ENCODE results near the gene CCDC192. TPM values are rescaled to one million over a fixed set of nuclear protein-coding genes. Genes with fewer than 3 reads are reported as not detected.
"Not testable (repeated sequence)": the region's sequence is repeated elsewhere in the genome, so short reads cannot be mapped to it uniquely, and the experiment has no call there.

CCDC192 gene, protein sequence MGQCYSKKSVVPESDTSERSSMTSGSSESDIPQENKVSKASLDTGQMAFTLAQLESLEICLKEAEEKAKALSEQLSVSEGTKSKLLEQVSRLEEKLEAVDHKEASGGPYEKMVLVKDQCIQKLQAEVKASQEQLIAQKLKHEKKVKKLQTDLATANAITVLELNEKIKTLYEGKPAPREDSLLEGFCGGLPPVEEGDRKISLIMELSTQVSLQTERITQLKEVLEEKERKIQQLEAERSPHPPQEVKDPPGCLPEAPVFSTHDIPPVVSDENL
- 1 to 10 TPM in 1 of 3 donors, under 1 TPM in 2; 0.55 to 1.1 (median 0.95) TPM for polyA plus RNA-seq (ENCODE audit: insufficient read length in 3 of 3)

DNA sequence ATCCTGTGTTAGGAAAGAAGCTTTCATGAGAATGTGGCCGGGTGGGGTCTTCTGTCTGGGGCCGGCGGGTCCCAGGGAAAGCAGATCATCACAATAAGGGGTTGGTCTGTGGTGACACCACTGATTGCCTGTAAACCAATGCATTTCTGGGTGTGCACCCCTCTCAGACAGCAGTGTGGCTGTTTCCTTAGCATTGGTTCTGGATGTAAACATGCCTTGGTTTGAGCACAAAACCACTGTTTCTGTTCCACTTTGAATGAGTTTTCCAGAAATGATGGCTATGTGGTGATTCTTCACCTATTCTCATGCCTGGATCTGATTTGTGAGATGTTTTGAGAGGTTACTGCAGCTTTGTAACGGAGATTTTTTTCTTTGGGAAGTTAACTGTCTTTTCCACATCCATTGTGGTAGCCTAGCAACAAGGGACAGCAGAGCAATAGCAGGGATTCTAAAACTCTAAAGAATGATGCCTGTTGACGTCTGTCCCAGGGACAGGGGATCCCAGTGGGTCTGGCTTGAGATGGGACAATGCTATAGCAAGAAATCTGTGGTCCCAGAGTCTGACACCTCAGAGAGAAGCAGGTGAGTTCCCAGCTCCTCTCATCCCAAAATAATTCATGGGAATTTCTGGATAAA lies at the start of gene CCDC192:
TSS of gene CCDC192 (plus strand) at position 466 of the 636 bp plus-strand sequence. CDS start at position 521, 55 bp downstream.
- DNase-seq (ENCODE audit: low read depth in 3 of 3, low spot score in 2 of 3) = no peak

DNA sequence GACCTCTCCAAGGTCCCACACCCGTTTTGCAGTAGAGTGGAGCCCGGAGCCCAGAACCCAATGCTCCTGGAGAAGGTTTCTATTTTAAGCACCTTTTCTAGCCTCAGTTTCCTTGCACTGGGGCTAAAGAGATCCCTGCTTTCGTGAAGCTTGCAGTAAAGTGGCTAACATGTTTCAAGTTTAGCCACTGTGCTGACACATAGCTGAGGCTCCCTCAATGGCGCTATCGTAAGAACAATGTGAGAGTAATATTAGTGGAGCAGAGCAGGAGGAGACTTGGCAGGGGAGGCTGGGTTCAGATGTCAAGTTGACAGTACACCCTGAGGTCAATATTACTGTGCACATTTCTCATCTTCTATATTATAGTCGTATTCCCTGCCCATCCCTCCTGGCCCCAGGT lies 46.4 kb upstream of the CCDC192 start:
- no peak for DNase-seq (ENCODE audit: low read depth in 3 of 3, low spot score in 2 of 3)

DNA sequence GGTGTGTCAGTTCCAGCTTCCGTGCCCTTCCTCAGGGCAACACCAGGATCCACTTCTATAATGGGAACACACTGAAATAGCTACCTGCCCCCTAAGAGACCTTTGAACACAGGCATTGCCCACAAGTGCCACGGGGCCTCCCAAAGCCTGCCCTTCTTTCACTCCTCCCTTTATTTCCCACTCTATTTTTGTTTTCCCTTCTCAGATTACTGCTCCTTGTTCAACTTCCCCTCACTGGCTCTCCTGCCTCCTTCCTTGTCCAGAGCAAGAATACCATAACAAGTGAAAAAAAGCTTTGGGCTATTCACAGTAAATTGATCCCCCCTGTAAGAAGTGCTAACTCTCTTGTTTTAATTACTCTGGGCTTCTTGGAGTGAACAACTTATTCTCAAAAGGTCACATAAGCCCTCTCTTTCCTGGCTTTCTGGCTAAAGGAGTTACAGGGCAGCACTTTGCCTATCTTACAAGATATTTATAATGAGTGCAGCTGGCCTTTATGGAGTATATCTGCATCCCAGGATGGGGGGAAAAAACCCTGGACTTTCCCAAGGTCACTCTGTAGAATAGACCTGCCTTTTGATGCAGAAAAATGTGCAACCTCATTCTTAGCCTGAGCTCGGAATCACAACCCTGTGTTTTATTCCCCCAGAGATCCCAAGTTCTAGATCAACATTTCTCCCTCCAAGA lies 43.0 kb upstream of the CCDC192 start:
- DNase-seq (ENCODE audit: low read depth in 3 of 3, low spot score in 2 of 3) = no peak

- DNase-seq (ENCODE audit: low read depth in 3 of 3, low spot score in 2 of 3) = no peak
Observed at GRCh38 chr5:127664093-127664492, 39.1 kb upstream of the CCDC192 start.

GRCh38 chr5:127665641-127666040 lies 37.5 kb upstream of the CCDC192 start:
- no peak for DNase-seq (ENCODE audit: low read depth in 3 of 3, low spot score in 2 of 3)

DNA sequence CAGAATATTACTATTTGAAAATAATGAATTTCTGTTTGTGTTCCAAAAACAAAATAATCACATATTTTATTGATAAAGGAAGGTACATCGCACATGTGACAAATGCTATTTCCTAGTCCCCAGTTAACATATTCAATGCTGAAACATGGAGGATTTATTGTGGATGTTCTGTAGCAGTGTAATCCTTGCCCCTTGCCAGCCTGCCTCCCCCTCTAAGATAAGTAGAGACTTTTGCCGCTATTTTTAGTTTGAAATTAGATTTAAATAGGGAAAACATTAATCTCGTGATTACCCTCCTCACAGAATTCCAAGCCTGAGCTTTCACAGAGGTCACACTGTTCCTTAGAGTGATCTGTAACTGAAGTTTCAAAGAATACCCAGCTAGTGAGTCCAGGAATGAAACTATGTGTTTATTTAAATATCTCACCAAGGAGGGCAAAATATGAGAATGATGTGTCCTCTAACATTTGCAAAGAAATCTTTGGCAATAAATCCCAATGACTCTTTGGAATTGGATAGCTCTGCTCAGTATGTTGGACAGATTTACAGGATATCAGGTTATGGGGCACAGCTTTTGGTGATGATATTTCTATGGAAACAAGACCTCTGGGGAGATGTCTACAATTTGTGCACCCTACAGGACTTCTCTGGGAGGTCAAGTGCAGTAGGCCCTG lies 37.0 kb upstream of the CCDC192 start:
- DNase-seq (ENCODE audit: low read depth in 3 of 3, low spot score in 2 of 3) = no peak

DNA sequence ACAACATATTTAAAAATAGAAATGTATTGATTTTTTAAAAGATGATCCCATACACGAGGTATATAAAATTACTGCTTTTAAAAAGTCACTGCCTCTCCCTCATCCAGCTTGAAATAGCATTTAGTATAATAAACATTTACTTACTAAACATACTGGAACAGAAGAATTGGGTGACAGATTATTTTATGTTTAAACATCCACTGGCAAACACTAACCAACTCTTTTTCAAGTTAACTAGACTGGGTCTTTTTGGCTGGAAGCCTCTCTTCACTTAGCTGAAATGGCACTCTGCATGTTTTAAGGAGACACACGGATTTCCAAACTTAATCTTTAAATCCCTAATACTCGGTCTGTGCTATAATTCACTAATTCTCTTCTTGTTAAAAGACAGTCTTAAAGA lies 35.3 kb upstream of the CCDC192 start:
- DNase-seq (ENCODE audit: low read depth in 3 of 3, low spot score in 2 of 3) = no peak

DNA sequence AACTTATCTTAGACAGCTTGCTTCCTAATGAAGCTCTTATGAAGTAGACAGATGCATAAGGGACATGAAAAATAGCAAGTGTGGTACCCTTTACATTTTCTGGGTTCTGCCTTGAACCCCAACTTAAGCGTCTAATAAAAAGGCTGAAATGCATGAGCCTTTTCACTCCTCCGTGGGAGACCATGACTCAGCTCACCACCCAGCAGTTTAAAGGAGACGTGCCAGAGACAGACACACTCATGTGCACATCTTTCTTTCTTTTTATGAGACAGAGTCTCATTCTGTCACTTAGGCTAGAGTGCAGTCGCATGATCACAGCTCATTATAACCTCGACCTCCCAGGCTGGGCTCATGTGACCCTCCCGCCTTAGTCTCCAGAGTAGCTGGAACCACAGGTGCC lies 32.0 kb upstream of the CCDC192 start:
- no peak for DNase-seq (ENCODE audit: low read depth in 3 of 3, low spot score in 2 of 3)

DNA sequence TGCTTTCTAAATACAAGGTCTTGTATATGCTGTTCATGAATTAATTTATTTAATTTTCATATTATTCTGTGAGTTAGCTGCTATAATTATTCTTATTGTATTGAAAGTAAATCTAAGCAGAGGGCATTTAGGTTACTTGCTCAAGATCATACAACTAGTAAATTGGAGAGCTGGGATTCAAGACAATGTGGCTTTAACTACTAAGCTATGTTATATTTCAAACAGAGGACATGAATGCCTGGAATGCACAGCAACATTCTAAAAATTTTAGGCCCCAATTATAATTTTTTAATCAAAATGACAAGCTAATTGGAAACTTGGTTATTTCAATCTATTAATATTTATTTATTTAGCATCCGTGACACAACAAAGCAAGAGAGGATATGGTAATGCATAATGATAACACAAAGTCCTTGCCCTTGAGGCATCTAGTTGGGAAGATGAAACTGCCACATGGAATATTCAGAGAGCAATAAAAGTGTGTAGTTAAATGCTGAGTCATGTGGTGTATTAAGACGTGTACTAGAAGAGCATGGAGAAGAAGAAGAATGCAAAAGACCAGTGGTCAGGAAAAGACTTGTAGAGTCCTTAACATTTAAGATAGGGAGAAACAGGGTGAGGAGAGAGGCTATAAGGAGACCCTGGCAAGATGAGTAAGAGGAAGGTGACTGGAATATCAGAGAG lies 29.9 kb upstream of the CCDC192 start:
- DNase-seq (ENCODE audit: low read depth in 3 of 3, low spot score in 2 of 3) = no peak

- not testable (repeated sequence) for DNase-seq (ENCODE audit: low read depth in 3 of 3, low spot score in 2 of 3)
Observed at GRCh38 chr5:127676951-127677350, 26.2 kb upstream of the CCDC192 start.

DNA sequence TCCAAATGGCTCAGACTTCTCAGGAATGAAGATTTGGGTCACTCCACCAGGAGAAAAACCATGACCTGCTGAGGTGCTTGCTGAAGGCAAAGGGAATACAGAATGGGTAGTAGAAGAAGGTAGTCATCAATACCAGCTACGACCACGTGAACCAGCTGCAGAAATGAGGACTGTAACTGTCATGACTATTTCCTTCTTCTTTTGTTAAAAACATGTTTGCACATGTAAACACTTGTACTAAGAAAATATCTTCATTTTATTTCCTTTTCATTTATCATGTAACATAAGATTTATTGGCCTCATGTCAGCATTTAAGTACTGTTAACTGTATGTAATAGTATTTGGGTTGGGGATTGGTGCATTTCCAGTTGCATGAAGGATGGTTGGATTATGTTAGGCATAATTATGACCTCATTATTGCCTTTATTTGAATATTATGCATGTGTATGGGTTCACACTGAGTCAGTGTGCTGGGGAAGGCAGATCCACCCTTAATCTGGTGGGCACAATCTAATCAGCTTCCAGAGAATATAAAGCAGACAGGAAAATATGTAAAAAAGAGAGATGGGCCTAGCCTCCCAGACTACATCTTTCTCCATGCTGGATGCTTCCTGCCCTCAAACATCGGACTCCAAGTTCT lies 23.4 kb upstream of the CCDC192 start:
- not testable (repeated sequence) for DNase-seq (ENCODE audit: low read depth in 3 of 3, low spot score in 2 of 3)

DNA sequence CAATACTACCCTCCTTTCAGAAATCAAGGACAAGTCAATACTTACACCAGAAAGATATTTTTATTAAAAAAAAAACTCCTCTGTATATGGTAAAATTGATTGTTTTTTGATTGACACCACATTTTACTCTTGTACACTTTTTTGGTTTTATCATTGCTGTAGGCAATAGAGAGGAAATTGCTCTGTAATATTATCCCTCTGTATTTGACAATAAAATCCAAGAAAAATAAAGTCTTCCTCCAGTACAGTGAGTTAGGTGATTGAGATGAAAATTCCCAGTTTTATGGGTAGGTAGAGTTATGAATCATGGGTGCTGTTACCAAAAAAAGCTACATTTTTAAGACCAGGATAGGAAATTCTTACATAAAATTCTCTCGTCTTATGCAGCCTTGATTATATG lies 22.6 kb upstream of the CCDC192 start:
- no peak for DNase-seq (ENCODE audit: low read depth in 3 of 3, low spot score in 2 of 3)

GRCh38 chr5:127683008-127683407 lies 20.2 kb upstream of the CCDC192 start:
- DNase-seq (ENCODE audit: low read depth in 3 of 3, low spot score in 2 of 3) = no peak

- no peak for DNase-seq (ENCODE audit: low read depth in 3 of 3, low spot score in 2 of 3)
Observed at GRCh38 chr5:127684726-127685467, 18.3 kb upstream of the CCDC192 start.

GRCh38 chr5:127685662-127686061 lies 17.5 kb upstream of the CCDC192 start:
- no peak for DNase-seq (ENCODE audit: low read depth in 3 of 3, low spot score in 2 of 3)

DNA sequence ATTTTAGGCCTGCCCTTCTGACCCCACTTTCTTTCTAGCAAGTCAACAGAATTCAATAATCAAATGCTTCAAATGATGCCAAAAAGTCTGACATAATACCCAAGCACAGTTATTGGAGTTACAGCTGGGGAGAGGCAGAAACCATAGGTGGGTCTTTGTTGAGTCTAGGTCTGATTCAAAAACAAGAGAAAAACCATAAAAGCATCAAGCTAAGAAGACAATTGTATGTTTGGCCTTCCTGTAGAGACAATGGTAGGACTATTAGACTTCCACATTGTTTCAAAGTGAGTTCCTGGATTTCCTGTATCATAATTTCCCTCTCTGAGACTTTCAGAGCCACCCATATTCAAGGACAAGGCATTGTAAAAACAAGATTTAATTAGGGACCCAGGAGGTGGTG lies 16.8 kb upstream of the CCDC192 start:
- DNase-seq (ENCODE audit: low read depth in 3 of 3, low spot score in 2 of 3) = no peak

- no peak for DNase-seq (ENCODE audit: low read depth in 3 of 3, low spot score in 2 of 3)
Observed at GRCh38 chr5:127694518-127695171, 8.5 kb upstream of the CCDC192 start.

- no peak for DNase-seq (ENCODE audit: low read depth in 3 of 3, low spot score in 2 of 3)
Observed at GRCh38 chr5:127695346-127695745, 7.8 kb upstream of the CCDC192 start.

- DNase-seq (ENCODE audit: low read depth in 3 of 3, low spot score in 2 of 3) = no peak
Observed at GRCh38 chr5:127696683-127697082, 6.5 kb upstream of the CCDC192 start.

Measured in right renal cortex interstitium (tissue), 3 donors.